ENCODE results near the gene ERGIC1.

- TF ChIP-seq CTCF (IDR thresholded peaks at IDR 0.05 in 4 of 5, conservative IDR thresholded peaks at IDR 0.05 in 1 of 5) (no peak), POLR2A (IDR thresholded peaks at IDR 0.05) (no peak)
These were observed 36.8 kb downstream of the ERGIC1 start for GRCh38 chr5:172870715-172871461.
